Measurements from ENCODE around the gene MAL. TPM values are rescaled to one million over a fixed set of nuclear protein-coding genes. Genes with fewer than 3 reads are reported as not detected.

The MAL gene
- polyA plus RNA-seq, 1 donor from 2014 or later: not detected

GRCh38 chr2:95071856-95072255 lies 46.3 kb downstream of the MAL start:
- Histone ChIP-seq H3K9ac (ENCODE audit: low read length) (no peak overlapping the region), H4K20me1 (ENCODE audit: insufficient read depth) (no peaks in the 10 kb centered on the region), H3K36me3 (ENCODE audit: insufficient read depth, low read length) (no peaks in the 10 kb centered on the region), H3K9me2 (ENCODE audit: insufficient read depth, low read length) (no peaks in the 10 kb centered on the region), H3K27me3 (ENCODE audit: insufficient read depth, low read depth, low read length) (no peaks in the 10 kb centered on the region), H3K9me3 (ENCODE audit: low read length) (peaks cover 3% of the 10 kb centered on the region), H3K27ac (ENCODE audit: low read length) (no peak overlapping the region), H3F3A (ENCODE audit: insufficient read depth, low read length, poor library complexity, severe bottlenecking) (no peaks in the 10 kb centered on the region), H3K4me2 (ENCODE audit: low read length) (no peak overlapping the region), H2AFZ (ENCODE audit: low read depth, low read length) (no peak overlapping the region), H3K79me2 (replicated peaks; ENCODE audit: insufficient read depth, low read length) (no peaks in the 10 kb centered on the region), H3K4me3 (ENCODE audit: low read length) (no peak overlapping the region)
- TF ChIP-seq TAF1 (IDR thresholded peaks at IDR 0.05; ENCODE audit: low read depth) (no peak), MXI1 (conservative IDR thresholded peaks at IDR 0.05; ENCODE audit: poor library complexity, severe bottlenecking) (no peak), POLR2AphosphoS5 (IDR thresholded peaks at IDR 0.05) (no peak), EP300 (conservative IDR thresholded peaks at IDR 0.05; ENCODE audit: poor library complexity, severe bottlenecking) (no peak), EZH2 (IDR thresholded peaks at IDR 0.05; ENCODE audit: borderline replicate concordance, insufficient read depth, low read length, poor library complexity, severe bottlenecking) (no peak), CTCF (IDR thresholded peaks at IDR 0.05; ENCODE audit: poor library complexity, severe bottlenecking) (no peak), RAD21 (conservative IDR thresholded peaks at IDR 0.05) (no peak), SMC3 (conservative IDR thresholded peaks at IDR 0.05; ENCODE audit: poor library complexity) (no peak)

- Histone ChIP-seq H3K27ac (ENCODE audit: low read length) (no peak overlapping the region), H3K9me3 (ENCODE audit: low read length) (peaks cover 3% of the 10 kb centered on the region), H4K20me1 (ENCODE audit: insufficient read depth) (no peaks in the 10 kb centered on the region), H3K36me3 (ENCODE audit: insufficient read depth, low read length) (no peaks in the 10 kb centered on the region), H3F3A (ENCODE audit: insufficient read depth, low read length, poor library complexity, severe bottlenecking) (no peaks in the 10 kb centered on the region), H3K4me3 (ENCODE audit: low read length) (no peak overlapping the region), H2AFZ (ENCODE audit: low read depth, low read length) (no peak overlapping the region), H3K9me2 (ENCODE audit: insufficient read depth, low read length) (no peaks in the 10 kb centered on the region), H3K79me2 (replicated peaks; ENCODE audit: insufficient read depth, low read length) (no peaks in the 10 kb centered on the region), H3K4me2 (ENCODE audit: low read length) (no peak overlapping the region), H3K27me3 (ENCODE audit: insufficient read depth, low read depth, low read length) (no peaks in the 10 kb centered on the region), H3K9ac (ENCODE audit: low read length) (no peak overlapping the region)
- TF ChIP-seq REST (IDR thresholded peaks at IDR 0.05; ENCODE audit: borderline replicate concordance) (no peak), SMC3 (conservative IDR thresholded peaks at IDR 0.05; ENCODE audit: poor library complexity) (no peak), RAD21 (conservative IDR thresholded peaks at IDR 0.05) (no peak), TAF1 (IDR thresholded peaks at IDR 0.05; ENCODE audit: low read depth) (no peak), POLR2AphosphoS5 (IDR thresholded peaks at IDR 0.05) (no peak), EP300 (conservative IDR thresholded peaks at IDR 0.05; ENCODE audit: poor library complexity, severe bottlenecking) (no peak), MXI1 (conservative IDR thresholded peaks at IDR 0.05; ENCODE audit: poor library complexity, severe bottlenecking) (no peak), CTCF (IDR thresholded peaks at IDR 0.05; ENCODE audit: poor library complexity, severe bottlenecking) (no peak), EZH2 (IDR thresholded peaks at IDR 0.05; ENCODE audit: borderline replicate concordance, insufficient read depth, low read length, poor library complexity, severe bottlenecking) (no peak)
Observed at GRCh38 chr2:95072424-95072823, 46.9 kb downstream of the MAL start.

All from neural cell (in vitro differentiated cells).